ENCODE measurements around the gene HPS4. TPM values are rescaled to one million over a fixed set of nuclear protein-coding genes. Genes with fewer than 3 reads are reported as not detected.

Gene HPS4
- total RNA-seq, 1 experiment from 2014 or later, result 19.9 TPM

- Histone ChIP-seq H3F3A (ENCODE audit: low read length, unreplicated experiment) (no peaks in the 10 kb centered on the region), H3K36me3 (ENCODE audit: low read depth, low read length) (no peaks in the 10 kb centered on the region), H3K27ac (ENCODE audit: low read length) (no peak overlapping the region), H4K20me1 (ENCODE audit: low read length) (no peaks in the 10 kb centered on the region), H3K9me3 (ENCODE audit: low read length) (no peaks in the 10 kb centered on the region), H3K27me3 (ENCODE audit: low read length) (no peaks in the 10 kb centered on the region), H3K9me2 (replicated peaks; ENCODE audit: low read length) (no peaks in the 10 kb centered on the region), H3K4me1 (ENCODE audit: insufficient read depth, low read length) (no peaks in the 10 kb centered on the region; the same call in 1 of the 2 replicates), H3K4me3 (ENCODE audit: low read length) (no peak overlapping the region), H3K79me2 (ENCODE audit: low read length) (no peaks in the 10 kb centered on the region), H3K4me2 (ENCODE audit: low read length) (no peak overlapping the region), H2AFZ (ENCODE audit: low read length) (no peak overlapping the region), H3K9ac (ENCODE audit: low read length) (no peak overlapping the region)
- no TSS peak for BruUV-seq (replicated peaks)
- TF ChIP-seq EZH2phosphoT487 (IDR thresholded peaks at IDR 0.05; ENCODE audit: borderline replicate concordance, low read length) (no peak), CTCF (conservative IDR thresholded peaks at IDR 0.05; ENCODE audit: low read depth, low read length) (no peak), EZH2 (IDR thresholded peaks at IDR 0.05; ENCODE audit: low read length, unreplicated experiment) (no peak)
- DNase-seq, result no peak
- intact Hi-C loops (cut with micrococcal nuclease), result no loop called here
- ChIA-PET POLR2A (ENCODE audit: unreplicated experiment) (no interaction called here), CTCF (no interaction called here)
- ATAC-seq, result no peak
Measured at GRCh38 chr22:26431261-26431995, 52.2 kb downstream of the HPS4 start.

- no peaks in the 10 kb centered on the region for H3K36me3 ChIP-seq (ENCODE audit: low read depth, low read length)
- no peaks in the 10 kb centered on the region for H3K9me3 ChIP-seq (ENCODE audit: low read length)
- H4K20me1 ChIP-seq (ENCODE audit: low read length), result no peaks in the 10 kb centered on the region
- no peaks in the 10 kb centered on the region for H3K79me2 ChIP-seq (ENCODE audit: low read length)
- ChIA-PET POLR2A (ENCODE audit: unreplicated experiment) (no interaction called here), CTCF (interaction anchor here (0.5 kb wide), 1 partner anchor 217 kb away, joined by 5 read pairs; no protein-coding TSS in a partner anchor)
- H3K4me1 ChIP-seq (ENCODE audit: insufficient read depth, low read length), result no peaks in the 10 kb centered on the region
- BruUV-seq (replicated peaks), result no TSS peak
- intact Hi-C loops (cut with micrococcal nuclease), result no loop called here
- TF ChIP-seq EZH2 (IDR thresholded peaks at IDR 0.05; ENCODE audit: low read length, unreplicated experiment) (no peak), CTCF (conservative IDR thresholded peaks at IDR 0.05; ENCODE audit: low read depth, low read length) (no peak), EZH2phosphoT487 (IDR thresholded peaks at IDR 0.05; ENCODE audit: borderline replicate concordance, low read length) (no peak)
- no peaks in the 10 kb centered on the region for H3F3A ChIP-seq (ENCODE audit: low read length, unreplicated experiment)
- no peak for DNase-seq
- no peak overlapping the region for H3K9ac ChIP-seq (ENCODE audit: low read length)
- no peak for ATAC-seq
- H3K27me3 ChIP-seq (ENCODE audit: low read length), result no peaks in the 10 kb centered on the region
- H3K9me2 ChIP-seq (replicated peaks; ENCODE audit: low read length), result no peaks in the 10 kb centered on the region
- H3K4me2 ChIP-seq (ENCODE audit: low read length), result no peak overlapping the region
- H3K4me3 ChIP-seq (ENCODE audit: low read length), result no peak overlapping the region
- no peak overlapping the region for H2AFZ ChIP-seq (ENCODE audit: low read length)
- H3K27ac ChIP-seq (ENCODE audit: low read length), result no peak overlapping the region
Measured at GRCh38 chr22:26430600-26430999, 53.0 kb downstream of the HPS4 start.

Data from PC-3 (cell line).